Pancreas (tissue), 10 donors: ENCODE data around the gene ADAD2. TPM values are rescaled to one million over a fixed set of nuclear protein-coding genes. Genes with fewer than 3 reads are reported as not detected.
A peak's percentile ranks its signal among the peaks of the same experiment; 100 is the strongest.

Experiments used
- ATAC-seq, 4 donors: fragments of 200-7000 bp; cut with Tn5 transposase; one replicate each; pipeline versions ENCODE4 v1.8.0 to v1.9.1; 2020; ENCODE audit warnings: mild to moderate bottlenecking in 4 of 4, moderate library complexity in 4 of 4
- DNase-seq, 6 donors: peaks; one replicate each; pipeline ENCODE4 v3.0.0-alpha.2; 2020
- FAIRE-seq: peaks from 2 replicates; lab custom pipeline; 2012; peaks lifted over from hg19 to GRCh38; lab: Jason Lieb, UNC
- H3K27ac ChIP-seq, 4 donors: fragments of 200-600 bp; sonication (generic); 1 replicate in 3 of 4; 2 replicates in 1 of 4; pipeline versions ENCODE4 v1.5.0 to v1.8.0; 2020
- H3K27me3 ChIP-seq, 4 donors: fragments of 200-600 bp; one replicate each; pipeline ENCODE4 v1.8.0; 2021
- H3K36me3 ChIP-seq, 3 donors: fragments of 200-600 bp; sonication (generic) in 1 of 3; one replicate each; pipeline versions ENCODE4 v1.5.0 to v1.8.0; 2020 to 2021
- H3K4me1 ChIP-seq, 3 donors: fragments of 200-600 bp; one replicate each; pipeline ENCODE4 v1.8.0; 2021
- H3K4me3 ChIP-seq, 4 donors: fragments of 200-600 bp; sonication (generic) in 2 of 4; one replicate each; pipeline versions ENCODE4 v1.5.0 to v1.8.0; 2020 to 2021
- H3K9me3 ChIP-seq, 4 donors: fragments of 200-600 bp; one replicate each; pipeline ENCODE4 v1.8.0; 2021
- CTCF ChIP-seq, 4 donors: fragments of 200-600 bp; sonication (generic) in 3 of 4; IDR thresholded peaks; one replicate each; pipeline versions ENCODE4 v1.5.0 to v1.8.0; 2021; ENCODE audit warnings: antibody characterized with exemption in 4 of 4
- WGBS, 2 donors: extraction: QIAGEN DNeasy Blood & Tissue Kit; methylation state at CpG; one replicate each; pipeline ENCODE4 v1.1.7; 2013; 5-methylcytosine and 5-hydroxymethylcytosine counted together
- intact Hi-C, 3 donors: fragments of 100-400 bp; cut with DNase I; formaldehyde crosslinking; loops; one replicate each; pipeline versions ENCODE4 v1.11.1 to v1.14.2; 2022
- polyA plus RNA-seq, 2 donors: library from polyadenylated mRNA; stranded (reverse); fragments of 200-250 nt; gene quantifications; one replicate each; pipeline ENCODE4 v1.2.3, GENCODE V29; 2013
- total RNA-seq, 6 donors: library from RNA; stranded (reverse); fragmentation: NEBNext Ultra II Directional in 4 of 6; extraction: Animal tissue kit (Norgen Biotek cat#: 25700) in 4 of 6; gene quantifications; one replicate each; pipeline versions ENCODE4 v1.2.1 to v1.2.4, GENCODE V29; 2021 to 2023
- donor health status: healthy with polysubstance abuse.
- donor health status: DM: no; HTN: no; CAD: no; lungs with moderate emphysema.
- donor health status: DM: no; HTN: no; CAD: no.
- donor health status: control.
- donor health status: control.
- donor health status: Bipolar disorder and iron deficiency.
- donor health status: DM: yes; HTN: yes; CAD: no.
- donor health status: DM: no; HTN: no; CAD: no.
- donor health status: DM: no; HTN: no; CAD: no.
- donor health status: DM: yes; HTN: yes; CAD: no.

ADAD2 gene
- total and polyA plus RNA-seq, 8 donors, result 0.19 to 3.8 (median 1.3) TPM; not detected in 4

- WGBS, 2 donors, result 62 to 66% methylated on average over 10 of the region's 10 CpGs
- Histone ChIP-seq H3K4me3 (no peak overlapping the region), H3K9me3 (no peaks in the 10 kb centered on the region), H3K4me1 (no peaks in the 10 kb centered on the region), H3K27ac (no peak overlapping the region), H3K36me3 (no peaks in the 10 kb centered on the region), H3K27me3 (peaks cover 0 to 4% (median 0%) of the 10 kb centered on the region in 4 donors)
- TF ChIP-seq CTCF (IDR thresholded peaks at IDR 0.05), result no peak
- FAIRE-seq (no peak), ATAC-seq (no peak), DNase-seq (no peak)
- intact Hi-C loops, result no loop called here
Measured at GRCh38 chr16:84245956-84246678, 55.2 kb downstream of the ADAD2 start.

- Histone ChIP-seq H3K27me3 (no peaks in the 10 kb centered on the region), H3K36me3 (no peaks in the 10 kb centered on the region), H3K4me3 (no peak overlapping the region), H3K9me3 (no peaks in the 10 kb centered on the region), H3K4me1 (no peaks in the 10 kb centered on the region), H3K27ac (no peak overlapping the region)
- FAIRE-seq, result no peak
- 61 to 64% methylated on average over 5 of the region's 5 CpGs for WGBS, 2 donors
- ATAC-seq, result peak in 1 of 4 donors; percentile 32
- intact Hi-C loops, result no loop called here
- DNase-seq, result no peak
- TF ChIP-seq CTCF (IDR thresholded peaks at IDR 0.05), result no peak
Measured at GRCh38 chr16:84246679-84247077, 55.7 kb downstream of the ADAD2 start.

Other genes starting within 250 kb of the ADAD2 start
- 1 to 10 TPM; 3.6 to 4.5 (median 3.8) TPM for gene OSGIN1, start 237.9 kb upstream of the ADAD2 start, total RNA-seq
- gene OSGIN1, start 237.9 kb upstream of the ADAD2 start, polyA plus RNA-seq, result 10 to 100 TPM; 14.3 to 15.9 TPM
- 1 to 10 TPM in 2 of 6 donors, under 1 TPM in 4; 0.37 to 1.7 (median 0.81) TPM for gene NECAB2, start 222.9 kb upstream of the ADAD2 start, total RNA-seq
- gene NECAB2, start 222.9 kb upstream of the ADAD2 start, polyA plus RNA-seq, result 10 to 100 TPM in 1 of 2 donors, 1 to 10 TPM in 1; 6.3 to 23.8 TPM
- under 1 TPM in 2 of 6 donors, not detected in 4; 0.14 to 0.31 TPM for gene SLC38A8, start 148.4 kb upstream of the ADAD2 start, total RNA-seq
- gene SLC38A8, start 148.4 kb upstream of the ADAD2 start, polyA plus RNA-seq, result under 1 TPM; 0.38 to 0.49 TPM
- gene MBTPS1, start 74.2 kb upstream of the ADAD2 start, total RNA-seq, result 10 to 100 TPM; 38.8 to 56.8 (median 43.2) TPM
- 10 to 100 TPM; 32.8 to 54.0 TPM for gene MBTPS1, start 74.2 kb upstream of the ADAD2 start, polyA plus RNA-seq
- 10 to 100 TPM in 1 of 6 donors, 1 to 10 TPM in 5; 4.2 to 11.8 (median 7.1) TPM for gene HSDL1, start 46.0 kb upstream of the ADAD2 start, total RNA-seq
- 10 to 100 TPM in 1 of 2 donors, 1 to 10 TPM in 1; 6.5 to 14.5 TPM for gene HSDL1, start 46.0 kb upstream of the ADAD2 start, polyA plus RNA-seq
- gene DNAAF1, start 45.8 kb upstream of the ADAD2 start, total RNA-seq, result under 1 TPM; 0.28 to 0.78 (median 0.44) TPM
- 1 to 10 TPM; 4.6 to 8.7 TPM for gene DNAAF1, start 45.8 kb upstream of the ADAD2 start, polyA plus RNA-seq
- 10 to 100 TPM; 14.9 to 38.1 (median 20.1) TPM for gene TAF1C, start 4.1 kb upstream of the ADAD2 start, total RNA-seq
- gene TAF1C, start 4.1 kb upstream of the ADAD2 start, polyA plus RNA-seq, result 100 to 1,000 TPM in 1 of 2 donors, 10 to 100 TPM in 1; 95.3 to 130 TPM
- gene KCNG4, start 48.9 kb downstream of the ADAD2 start, total RNA-seq, result not detected
- gene KCNG4, start 48.9 kb downstream of the ADAD2 start, polyA plus RNA-seq, result under 1 TPM in 1 of 2 donors, not detected in 1; 0.02 TPM
- gene WFDC1, start 103.7 kb downstream of the ADAD2 start, total RNA-seq, result under 1 TPM in 4 of 6 donors, not detected in 2; 0.09 to 0.43 (median 0.27) TPM
- gene WFDC1, start 103.7 kb downstream of the ADAD2 start, polyA plus RNA-seq, result 1 to 10 TPM; 1.4 to 2.6 TPM
- 1 to 10 TPM in 3 of 6 donors, under 1 TPM in 3; 0.47 to 6.3 (median 1.8) TPM for gene ATP2C2, start 177.4 kb downstream of the ADAD2 start, total RNA-seq
- gene ATP2C2, start 177.4 kb downstream of the ADAD2 start, polyA plus RNA-seq, result 1 to 10 TPM; 1.7 to 2.8 TPM